ENCODE measurements around the gene EXOSC10. TPM values are rescaled to one million over a fixed set of nuclear protein-coding genes. Genes with fewer than 3 reads are reported as not detected.
"Not testable (repeated sequence)": the region's sequence is repeated elsewhere in the genome, so short reads cannot be mapped to it uniquely, and the experiment has no call there.

EXOSC10 gene
- polyA plus RNA-seq, 6 donors from 2014 or later: 23.4 to 55.2 (median 41.4) TPM

DNA sequence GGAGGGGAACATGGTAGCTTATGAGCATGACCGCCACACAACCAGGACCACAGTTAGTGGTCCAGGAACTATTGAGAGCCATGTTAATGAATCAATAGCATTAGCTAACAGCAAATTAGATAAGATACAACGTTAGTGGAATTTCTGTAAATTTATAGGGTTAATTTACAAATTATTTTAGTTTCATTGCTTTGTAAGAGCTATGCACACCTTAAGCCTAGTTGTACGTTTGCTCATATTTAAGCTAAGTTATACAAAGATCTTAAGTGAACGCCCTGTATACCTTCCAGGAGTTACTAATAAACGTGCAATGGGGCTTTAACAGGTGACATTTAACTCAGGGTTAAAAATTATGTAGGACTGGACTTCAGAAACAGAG, 749 bp downstream of the EXOSC10 start:
- Mint-ChIP-seq H3K27ac (peak overlapping the region; percentile 79 to 99 (median 92)), H3K9me3 (no peaks in the 10 kb centered on the region), H3K27me3 (no peaks in the 10 kb centered on the region), H3K36me3 (no peaks in the 10 kb centered on the region), H3K4me1 (peaks cover 6 to 19% (median 11%) of the 10 kb centered on the region in 3 donors), H3K4me3 (peak overlapping the region; percentile 94 to 97 (median 95))
- ATAC-seq (ENCODE audit: low read depth in 2 of 2): no peak
- DNase-seq: no peak

DNA sequence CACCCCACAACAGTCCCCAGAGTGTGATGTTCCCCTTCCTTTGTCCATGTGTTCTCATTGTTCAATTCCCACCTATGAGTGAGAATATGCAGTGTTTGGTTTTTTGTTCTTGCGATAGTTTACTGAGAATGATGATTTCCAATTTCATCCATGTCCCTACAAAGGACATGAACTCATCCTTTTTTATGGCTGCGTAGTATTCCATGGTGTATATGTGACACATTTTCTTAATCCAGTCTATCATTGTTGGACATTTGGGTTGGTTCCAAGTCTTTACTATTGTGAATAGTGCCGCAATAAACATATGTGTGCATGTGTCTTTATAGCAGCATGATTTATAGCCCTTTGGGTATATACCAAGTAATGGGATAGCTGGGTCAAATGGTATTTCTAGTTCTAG, 15.9 kb downstream of the EXOSC10 start:
- H3K4me3 Mint-ChIP-seq; H3K4me1 Mint-ChIP-seq; ATAC-seq (ENCODE audit: low read depth in 2 of 2); H3K27me3 Mint-ChIP-seq; H3K27ac Mint-ChIP-seq; H3K9me3 Mint-ChIP-seq; DNase-seq: not testable (repeated sequence)
- H3K36me3 Mint-ChIP-seq: peaks cover 17 to 21% of the 10 kb centered on the region in 2 donors

DNA sequence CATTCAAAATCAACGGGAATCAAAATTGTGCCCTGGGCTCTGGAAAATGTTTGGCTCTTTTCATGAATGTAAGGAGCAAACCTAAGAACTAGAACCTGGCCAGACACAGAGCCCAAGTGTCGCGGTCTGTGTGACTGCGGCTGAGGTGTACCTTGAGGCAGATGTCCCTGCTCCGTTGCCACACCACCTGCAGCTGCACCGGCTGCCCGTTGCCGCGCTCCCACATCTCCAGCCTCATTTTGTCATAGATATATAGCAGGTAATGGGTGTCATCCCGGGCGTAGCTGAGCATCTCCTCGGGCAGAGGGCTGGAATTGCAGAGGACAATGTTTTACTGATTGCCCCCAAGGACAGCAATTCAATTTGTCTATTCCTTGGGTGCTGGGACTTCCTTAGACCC, 18.7 kb downstream of the EXOSC10 start:
- DNase-seq (no peak), ATAC-seq (ENCODE audit: low read depth in 2 of 2) (no peak)
- no peak overlapping the region for H3K4me3 Mint-ChIP-seq
- H3K9me3 Mint-ChIP-seq: no peaks in the 10 kb centered on the region
- H3K36me3 Mint-ChIP-seq: peaks cover 13 to 18% of the 10 kb centered on the region in 2 donors
- no peaks in the 10 kb centered on the region for H3K27me3 Mint-ChIP-seq
- H3K4me1 Mint-ChIP-seq: no peaks in the 10 kb centered on the region
- no peak overlapping the region for H3K27ac Mint-ChIP-seq

- H3K4me1 Mint-ChIP-seq: no peaks in the 10 kb centered on the region
- no peak for DNase-seq
- H3K9me3 Mint-ChIP-seq: no peaks in the 10 kb centered on the region
- no peak for ATAC-seq (ENCODE audit: low read depth in 2 of 2)
- H3K36me3 Mint-ChIP-seq: peaks cover 13 to 18% of the 10 kb centered on the region in 2 donors
- no peak overlapping the region for H3K4me3 Mint-ChIP-seq
- H3K27ac Mint-ChIP-seq: no peak overlapping the region
- no peaks in the 10 kb centered on the region for H3K27me3 Mint-ChIP-seq
Observed at GRCh38 chr1:11078631-11079030, 21.0 kb downstream of the EXOSC10 start.

- DNase-seq; H3K27ac Mint-ChIP-seq; H3K9me3 Mint-ChIP-seq; H3K27me3 Mint-ChIP-seq; ATAC-seq (ENCODE audit: low read depth in 2 of 2); H3K4me3 Mint-ChIP-seq; H3K4me1 Mint-ChIP-seq: not testable (repeated sequence)
- H3K36me3 Mint-ChIP-seq: peaks cover 11 to 33% of the 10 kb centered on the region in 2 donors
Observed at GRCh38 chr1:11073398-11073797, 26.3 kb downstream of the EXOSC10 start.

- Mint-ChIP-seq H3K36me3 (peaks cover 8 to 32% of the 10 kb centered on the region in 2 donors), H3K9me3 (no peaks in the 10 kb centered on the region)
Observed at GRCh38 chr1:11072216-11072917, 27.3 kb downstream of the EXOSC10 start.

DNA sequence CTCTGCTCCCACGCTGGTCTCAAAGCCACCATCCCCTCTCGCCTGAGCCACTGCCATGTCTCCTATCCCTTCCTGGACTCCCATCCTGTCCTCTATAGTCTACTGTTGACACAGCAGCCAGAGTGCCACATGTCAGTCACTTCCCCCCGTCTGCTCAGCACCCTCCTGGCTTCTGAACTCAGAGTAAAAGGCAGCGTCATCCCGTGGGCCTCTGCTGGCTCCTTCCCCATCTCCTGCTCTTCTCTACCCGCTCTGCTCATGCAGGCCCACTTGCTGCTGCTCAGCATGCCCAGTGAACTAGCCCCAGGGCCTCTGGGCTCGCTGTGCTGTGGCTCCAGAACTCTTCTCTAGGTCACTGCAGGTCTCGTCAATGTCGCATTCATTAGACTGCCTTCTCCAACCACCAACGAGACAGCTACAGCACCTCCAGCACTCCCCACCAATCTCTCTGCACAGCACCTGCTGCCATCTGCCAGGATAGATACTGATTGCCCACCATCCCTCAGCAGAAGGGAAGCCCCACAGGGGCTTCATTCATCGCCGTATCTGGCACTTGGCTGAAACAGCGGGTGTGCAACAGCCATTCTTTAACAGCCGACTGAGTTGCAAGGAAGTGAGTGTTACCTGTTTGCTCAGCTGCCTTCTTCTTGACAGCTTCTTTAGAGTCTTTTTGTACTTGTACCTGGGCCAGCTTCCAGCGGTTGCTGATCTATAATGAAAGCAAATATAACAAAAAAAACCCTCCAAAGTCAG, 28.0 kb downstream of the EXOSC10 start:
- Mint-ChIP-seq H3K27ac (peak overlapping the region in 4 of 6 donors; percentile 1 to 65 (median 58)), H3K36me3 (peaks cover 7 to 32% of the 10 kb centered on the region in 2 donors), H3K4me1 (peaks cover 0 to 8% (median 0%) of the 10 kb centered on the region in 3 donors), H3K4me3 (peak overlapping the region in 1 of 8 donors; percentile 77), H3K27me3 (no peaks in the 10 kb centered on the region), H3K9me3 (no peaks in the 10 kb centered on the region)
- ATAC-seq (ENCODE audit: low read depth in 2 of 2) (no peak), DNase-seq (no peak)

More at GRCh38 chr1:11072216-11072917, 27.3 kb downstream of the EXOSC10 start:
- no peak for DNase-seq
- Mint-ChIP-seq H3K4me3 (no peak overlapping the region), H3K27ac (peak overlapping the region in 2 of 6 donors; percentile 49 to 56), H3K4me1 (peaks cover 0 to 8% (median 0%) of the 10 kb centered on the region in 3 donors), H3K27me3 (no peaks in the 10 kb centered on the region)
- no peak for ATAC-seq (ENCODE audit: low read depth in 2 of 2)

DNA sequence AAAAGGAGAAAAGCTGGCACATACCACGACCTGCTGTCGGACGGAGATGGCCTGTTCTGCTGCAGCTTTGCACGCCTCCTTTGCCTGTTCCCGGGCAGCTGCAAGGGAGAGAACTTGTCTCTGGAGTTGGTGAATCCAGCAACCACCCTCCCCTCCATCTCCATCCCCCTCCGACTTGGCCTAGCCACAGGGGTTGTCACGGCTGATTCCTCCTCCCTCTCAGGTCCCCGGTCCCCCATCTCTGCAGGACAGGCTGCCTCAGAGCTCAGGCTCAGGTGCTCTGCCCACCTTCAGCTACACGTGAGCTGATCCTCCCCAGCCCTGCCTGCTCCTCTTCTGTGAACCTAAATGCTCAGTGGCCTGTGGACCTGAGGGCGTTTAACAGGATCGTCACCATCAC, 28.8 kb downstream of the EXOSC10 start:
- H3K27ac Mint-ChIP-seq: peak overlapping the region in 2 of 6 donors; percentile 65 to 68
- ATAC-seq (ENCODE audit: low read depth in 2 of 2) (no peak), DNase-seq (no peak)
- peaks cover 0 to 8% (median 0%) of the 10 kb centered on the region in 3 donors for H3K4me1 Mint-ChIP-seq
- H3K4me3 Mint-ChIP-seq: peak overlapping the region in 1 of 8 donors; percentile 77
- no peaks in the 10 kb centered on the region for H3K9me3 Mint-ChIP-seq
- H3K36me3 Mint-ChIP-seq: peaks cover 6 to 32% of the 10 kb centered on the region in 2 donors
- no peaks in the 10 kb centered on the region for H3K27me3 Mint-ChIP-seq

- DNase-seq (no peak), ATAC-seq (ENCODE audit: low read depth in 2 of 2) (no peak)
- peaks cover 11 to 32% of the 10 kb centered on the region in 2 donors for H3K36me3 Mint-ChIP-seq
- no peaks in the 10 kb centered on the region for H3K27me3 Mint-ChIP-seq
- no peaks in the 10 kb centered on the region for H3K9me3 Mint-ChIP-seq
- peak overlapping the region in 4 of 6 donors; percentile 29 to 82 (median 64) for H3K27ac Mint-ChIP-seq
- H3K4me3 Mint-ChIP-seq: no peak overlapping the region
- H3K4me1 Mint-ChIP-seq: peaks cover 0 to 8% (median 0%) of the 10 kb centered on the region in 3 donors
Observed at GRCh38 chr1:11068600-11069473, 30.8 kb downstream of the EXOSC10 start.

DNA sequence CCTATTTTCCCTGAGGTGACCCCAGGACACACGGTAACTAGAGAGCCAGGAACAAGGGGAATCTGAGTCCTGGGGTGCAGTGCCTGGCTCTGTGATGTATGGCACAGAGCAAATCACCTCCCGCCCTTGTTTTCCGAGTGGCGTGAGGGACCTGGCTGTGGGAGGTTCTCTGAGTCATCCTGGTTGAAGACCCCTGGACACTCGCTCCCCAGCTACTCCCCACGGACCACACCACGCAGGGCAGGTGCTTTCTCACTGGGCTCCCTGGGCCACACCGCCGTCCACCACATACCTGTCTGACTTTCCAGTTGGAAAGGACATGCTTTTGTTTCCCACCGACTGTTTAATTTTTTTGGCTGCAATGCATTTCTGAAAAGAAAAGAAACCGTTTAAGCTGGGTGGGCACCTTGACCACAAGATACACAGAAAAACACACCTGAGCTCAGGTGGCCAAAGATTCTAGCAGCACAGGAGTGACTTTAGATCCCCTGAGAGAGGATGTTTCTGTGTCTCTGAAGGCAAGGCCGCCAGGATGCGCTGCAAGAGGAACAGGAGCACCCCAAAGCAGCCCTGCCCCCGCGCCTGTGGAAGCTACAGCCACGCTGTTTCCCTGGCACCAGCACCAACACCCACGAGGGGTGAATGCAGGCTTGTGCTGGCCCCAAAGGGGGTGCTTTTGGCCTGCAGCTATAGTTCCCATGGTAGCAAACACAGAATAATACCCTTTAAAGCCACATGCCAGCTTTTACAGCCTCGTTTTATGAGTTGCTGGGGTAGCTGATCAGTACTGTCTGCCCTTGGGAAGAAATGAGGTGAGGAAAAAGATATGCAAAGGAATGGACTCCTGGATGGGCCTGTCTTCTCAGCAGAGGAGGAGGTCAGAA, 31.7 kb downstream of the EXOSC10 start:
- no peak for DNase-seq
- Mint-ChIP-seq H3K4me3 (no peak overlapping the region), H3K36me3 (peaks cover 11 to 32% of the 10 kb centered on the region in 2 donors), H3K4me1 (peaks cover 0 to 8% (median 0%) of the 10 kb centered on the region in 3 donors), H3K27me3 (no peaks in the 10 kb centered on the region), H3K27ac (peak overlapping the region in 2 of 6 donors; percentile 37 to 82), H3K9me3 (no peaks in the 10 kb centered on the region)
- no peak for ATAC-seq (ENCODE audit: low read depth in 2 of 2)

- no peak for DNase-seq
- H3K9me3 Mint-ChIP-seq: no peaks in the 10 kb centered on the region
- H3K4me1 Mint-ChIP-seq: peaks cover 3 to 11% (median 6%) of the 10 kb centered on the region in 3 donors
- no peak overlapping the region for H3K4me3 Mint-ChIP-seq
- peaks cover 11 to 21% of the 10 kb centered on the region in 2 donors for H3K36me3 Mint-ChIP-seq
- no peaks in the 10 kb centered on the region for H3K27me3 Mint-ChIP-seq
- ATAC-seq (ENCODE audit: low read depth in 2 of 2): no peak
- H3K27ac Mint-ChIP-seq: no peak overlapping the region
Observed at GRCh38 chr1:11065796-11066195, 33.9 kb downstream of the EXOSC10 start.

DNA sequence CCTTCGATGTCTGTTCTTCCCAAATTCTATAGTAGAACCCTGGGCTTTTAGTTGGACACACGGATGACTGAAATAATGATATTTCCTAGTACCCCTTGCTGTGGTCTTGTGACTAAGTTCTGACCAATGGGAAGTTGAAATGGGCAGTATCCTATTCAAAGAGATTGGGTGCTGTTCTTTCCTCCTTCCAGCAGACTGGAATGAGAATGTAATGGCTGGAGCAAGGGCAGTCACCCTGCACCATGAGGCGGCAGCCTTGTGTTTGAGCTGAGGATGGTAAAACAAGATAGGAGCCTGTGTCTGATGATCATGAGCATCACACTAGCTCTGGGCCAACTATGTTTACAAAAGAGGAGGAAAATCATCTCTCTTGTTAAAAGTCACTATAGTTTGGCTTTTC, 34.7 kb downstream of the EXOSC10 start:
- H3K4me3 Mint-ChIP-seq: peak overlapping the region in 1 of 8 donors; percentile 51
- no peaks in the 10 kb centered on the region for H3K9me3 Mint-ChIP-seq
- H3K27ac Mint-ChIP-seq: no peak overlapping the region
- H3K27me3 Mint-ChIP-seq: no peaks in the 10 kb centered on the region
- H3K36me3 Mint-ChIP-seq: peaks cover 11 to 13% of the 10 kb centered on the region in 2 donors
- H3K4me1 Mint-ChIP-seq: peaks cover 6 to 17% (median 13%) of the 10 kb centered on the region in 3 donors
- no peak for DNase-seq
- ATAC-seq (ENCODE audit: low read depth in 2 of 2): no peak
